ENCODE data around the gene SYT13. TPM values are rescaled to one million over a fixed set of nuclear protein-coding genes. Genes with fewer than 3 reads are reported as not detected.

Gene SYT13
- total RNA-seq, 1 donor from 2014 or later = not detected

GRCh38 chr11:45219411-45219810 is 66.7 kb downstream of the SYT13 start:
- H3K27me3 Mint-ChIP-seq = peaks cover 1% of the 10 kb centered on the region
- H3K9me3 Mint-ChIP-seq = no peaks in the 10 kb centered on the region
- H3K4me1 Mint-ChIP-seq = peaks cover 7% of the 10 kb centered on the region
- no peak overlapping the region for H3K27ac Mint-ChIP-seq
- H3K4me3 Mint-ChIP-seq = no peak overlapping the region
- DNase-seq = no peak
- intact Hi-C loops (cut with micrococcal nuclease) = no loop called here
- no peaks in the 10 kb centered on the region for H3K36me3 Mint-ChIP-seq (ENCODE audit: low read depth)

GRCh38 chr11:45218705-45219104 is 67.4 kb downstream of the SYT13 start:
- Mint-ChIP-seq H3K27ac (no peak overlapping the region), H3K27me3 (peaks cover 1% of the 10 kb centered on the region), H3K36me3 (ENCODE audit: low read depth) (no peaks in the 10 kb centered on the region), H3K4me1 (peaks cover 7% of the 10 kb centered on the region), H3K4me3 (no peak overlapping the region), H3K9me3 (no peaks in the 10 kb centered on the region)
- DNase-seq = no peak
- intact Hi-C loops (cut with micrococcal nuclease) = no loop called here

GRCh38 chr11:45217991-45218390 is 68.2 kb downstream of the SYT13 start:
- intact Hi-C loops (cut with micrococcal nuclease) = no loop called here
- H3K36me3 Mint-ChIP-seq (ENCODE audit: low read depth) = no peaks in the 10 kb centered on the region
- H3K27ac Mint-ChIP-seq = no peak overlapping the region
- H3K27me3 Mint-ChIP-seq = peaks cover 1% of the 10 kb centered on the region
- DNase-seq = no peak
- no peaks in the 10 kb centered on the region for H3K9me3 Mint-ChIP-seq
- no peak overlapping the region for H3K4me3 Mint-ChIP-seq
- H3K4me1 Mint-ChIP-seq = peaks cover 7% of the 10 kb centered on the region

GRCh38 chr11:45216901-45217300 is 69.2 kb downstream of the SYT13 start:
- intact Hi-C loops (cut with micrococcal nuclease) = no loop called here
- Mint-ChIP-seq H3K9me3 (no peaks in the 10 kb centered on the region), H3K27ac (no peak overlapping the region), H3K4me3 (no peak overlapping the region), H3K4me1 (peaks cover 7% of the 10 kb centered on the region), H3K27me3 (peaks cover 1% of the 10 kb centered on the region), H3K36me3 (ENCODE audit: low read depth) (no peaks in the 10 kb centered on the region)
- no peak for DNase-seq

GRCh38 chr11:45216031-45216430 is 70.1 kb downstream of the SYT13 start:
- intact Hi-C loops (cut with micrococcal nuclease) = no loop called here
- Mint-ChIP-seq H3K36me3 (ENCODE audit: low read depth) (no peaks in the 10 kb centered on the region), H3K4me3 (no peak overlapping the region), H3K9me3 (no peaks in the 10 kb centered on the region), H3K27ac (no peak overlapping the region), H3K4me1 (peaks cover 7% of the 10 kb centered on the region), H3K27me3 (peaks cover 1% of the 10 kb centered on the region)
- DNase-seq = no peak

GRCh38 chr11:45215098-45215865 is 70.9 kb downstream of the SYT13 start:
- no peaks in the 10 kb centered on the region for H3K9me3 Mint-ChIP-seq
- no peak for DNase-seq
- H3K27me3 Mint-ChIP-seq = peaks cover 1% of the 10 kb centered on the region
- H3K4me1 Mint-ChIP-seq = peaks cover 7% of the 10 kb centered on the region
- H3K27ac Mint-ChIP-seq = no peak overlapping the region
- no peak overlapping the region for H3K4me3 Mint-ChIP-seq
- intact Hi-C loops (cut with micrococcal nuclease) = no loop called here
- no peaks in the 10 kb centered on the region for H3K36me3 Mint-ChIP-seq (ENCODE audit: low read depth)

- H3K27ac Mint-ChIP-seq = no peak overlapping the region
- H3K36me3 Mint-ChIP-seq (ENCODE audit: low read depth) = no peaks in the 10 kb centered on the region
- H3K4me3 Mint-ChIP-seq = no peak overlapping the region
- no peaks in the 10 kb centered on the region for H3K9me3 Mint-ChIP-seq
- DNase-seq = no peak
- H3K4me1 Mint-ChIP-seq = peaks cover 7% of the 10 kb centered on the region
- peaks cover 1% of the 10 kb centered on the region for H3K27me3 Mint-ChIP-seq
- intact Hi-C loops (cut with micrococcal nuclease) = no loop called here
Measured at GRCh38 chr11:45213717-45214116, 72.4 kb downstream of the SYT13 start.

GRCh38 chr11:45213316-45213665 is 72.8 kb downstream of the SYT13 start:
- Mint-ChIP-seq H3K9me3 (no peaks in the 10 kb centered on the region), H3K36me3 (ENCODE audit: low read depth) (no peaks in the 10 kb centered on the region), H3K4me1 (peaks cover 7% of the 10 kb centered on the region), H3K27ac (no peak overlapping the region), H3K4me3 (no peak overlapping the region), H3K27me3 (peaks cover 1% of the 10 kb centered on the region)
- intact Hi-C loops (cut with micrococcal nuclease) = no loop called here
- no peak for DNase-seq

GRCh38 chr11:45212566-45213315 is 73.4 kb downstream of the SYT13 start:
- H3K36me3 Mint-ChIP-seq (ENCODE audit: low read depth) = no peaks in the 10 kb centered on the region
- no peak overlapping the region for H3K4me3 Mint-ChIP-seq
- intact Hi-C loops (cut with micrococcal nuclease) = no loop called here
- no peaks in the 10 kb centered on the region for H3K9me3 Mint-ChIP-seq
- peaks cover 7% of the 10 kb centered on the region for H3K4me1 Mint-ChIP-seq
- peaks cover 1% of the 10 kb centered on the region for H3K27me3 Mint-ChIP-seq
- no peak for DNase-seq
- no peak overlapping the region for H3K27ac Mint-ChIP-seq

GRCh38 chr11:45211732-45212131 is 74.4 kb downstream of the SYT13 start:
- Mint-ChIP-seq H3K36me3 (ENCODE audit: low read depth) (no peaks in the 10 kb centered on the region), H3K27me3 (no peaks in the 10 kb centered on the region), H3K27ac (no peak overlapping the region), H3K4me1 (peaks cover 7% of the 10 kb centered on the region), H3K4me3 (no peak overlapping the region), H3K9me3 (no peaks in the 10 kb centered on the region)
- intact Hi-C loops (cut with micrococcal nuclease) = no loop called here
- no peak for DNase-seq

GRCh38 chr11:45210846-45211245 is 75.3 kb downstream of the SYT13 start:
- Mint-ChIP-seq H3K27ac (no peak overlapping the region), H3K9me3 (no peaks in the 10 kb centered on the region), H3K27me3 (no peaks in the 10 kb centered on the region), H3K4me3 (no peak overlapping the region), H3K4me1 (peaks cover 7% of the 10 kb centered on the region), H3K36me3 (ENCODE audit: low read depth) (no peaks in the 10 kb centered on the region)
- no peak for DNase-seq
- intact Hi-C loops (cut with micrococcal nuclease) = no loop called here

GRCh38 chr11:45209891-45210699 is 76.0 kb downstream of the SYT13 start:
- Mint-ChIP-seq H3K4me3 (no peak overlapping the region), H3K4me1 (peaks cover 2% of the 10 kb centered on the region), H3K36me3 (ENCODE audit: low read depth) (no peaks in the 10 kb centered on the region), H3K9me3 (no peaks in the 10 kb centered on the region), H3K27ac (no peak overlapping the region), H3K27me3 (no peaks in the 10 kb centered on the region)
- DNase-seq = no peak
- intact Hi-C loops (cut with micrococcal nuclease) = no loop called here

GRCh38 chr11:45209000-45209879 is 76.9 kb downstream of the SYT13 start:
- Mint-ChIP-seq H3K27me3 (no peaks in the 10 kb centered on the region), H3K4me1 (no peaks in the 10 kb centered on the region), H3K9me3 (no peaks in the 10 kb centered on the region), H3K27ac (no peak overlapping the region), H3K36me3 (ENCODE audit: low read depth) (no peaks in the 10 kb centered on the region), H3K4me3 (no peak overlapping the region)
- intact Hi-C loops (cut with micrococcal nuclease) = no loop called here
- DNase-seq = no peak
